ENCODE measurements around the gene AVPR2.

DNA sequence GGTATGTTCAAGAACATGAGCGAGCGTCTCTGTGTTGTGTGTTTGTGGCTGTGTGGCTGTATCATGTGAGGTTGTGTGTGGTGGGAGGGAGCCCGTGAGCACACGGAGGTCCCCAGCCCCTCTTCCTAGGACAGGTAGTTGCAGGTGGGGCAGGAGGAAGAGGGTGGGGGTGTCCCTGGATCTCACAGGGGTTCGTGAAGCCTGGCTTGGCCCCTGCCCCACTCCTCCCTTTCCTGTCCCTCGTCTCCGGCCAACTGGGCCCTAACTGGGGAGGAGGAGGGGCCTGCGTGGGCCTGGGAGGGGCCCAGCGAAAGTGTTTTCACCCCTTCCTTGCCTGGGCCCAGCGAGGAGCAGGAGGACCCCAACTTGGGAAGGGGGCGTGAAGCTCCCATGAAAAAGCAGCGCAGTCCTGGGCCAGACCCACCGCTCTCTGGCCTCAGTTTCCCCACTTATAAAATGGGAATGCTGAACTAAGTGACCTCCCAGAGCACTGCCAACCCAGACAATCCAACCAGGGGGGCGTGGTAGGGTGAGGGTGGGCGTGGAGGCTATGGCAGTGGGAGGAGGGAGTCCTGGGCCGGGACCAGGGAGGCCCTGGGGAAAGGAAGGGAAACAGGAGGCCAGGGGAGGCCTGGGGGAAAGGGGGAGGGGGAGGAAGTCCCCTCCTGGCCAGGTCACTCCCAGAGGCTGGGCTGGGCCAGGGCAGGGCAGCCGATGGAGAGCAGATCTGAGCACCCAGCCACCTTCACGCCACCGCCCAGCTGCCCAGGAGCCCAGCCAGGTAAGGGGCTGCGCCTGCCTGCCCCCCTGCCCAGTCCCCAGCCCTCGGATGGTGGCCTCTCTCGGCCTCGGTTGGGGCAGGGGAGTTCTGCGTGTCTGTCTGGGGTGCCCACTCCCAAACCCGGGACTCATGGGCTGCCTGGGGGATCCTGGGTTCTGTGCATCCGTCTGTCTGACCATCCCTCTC, at the start of gene AVPR2:
- TF ChIP-seq REST (IDR thresholded peaks at IDR 0.05; ENCODE audit: insufficient read depth in 1 of 2, low read depth in 2 of 2, low read length in 2 of 2) (no peak), POLR2AphosphoS5 (IDR thresholded peaks at IDR 0.05; ENCODE audit: low read depth, low read length) (no peak), TAF1 (IDR thresholded peaks at IDR 0.05; ENCODE audit: borderline replicate concordance, insufficient read depth, low read length) (no peak), SIN3A (IDR thresholded peaks at IDR 0.05; ENCODE audit: borderline replicate concordance, insufficient read depth, low read length) (no peak)
